Colonic mucosa (tissue), 4 donors: ENCODE results near the gene SIGLEC9. TPM values are rescaled to one million over a fixed set of nuclear protein-coding genes. Genes with fewer than 3 reads are reported as not detected.

Source experiments
- DNase-seq: peaks from one replicate; pipeline ENCODE4 v3.0.0-alpha.2; 2020
- H3K27ac ChIP-seq: fragments of 200-600 bp; one replicate; pipeline ENCODE4 v1.8.0; 2021
- H3K27me3 ChIP-seq: fragments of 200-600 bp; one replicate; pipeline ENCODE4 v1.8.0; 2021
- H3K36me3 ChIP-seq: fragments of 200-600 bp; one replicate; pipeline ENCODE4 v1.8.0; 2021
- H3K4me1 ChIP-seq: fragments of 200-600 bp; one replicate; pipeline ENCODE4 v1.8.0; 2021; ENCODE audit warnings: mild to moderate bottlenecking
- H3K4me3 ChIP-seq: fragments of 200-600 bp; one replicate; pipeline ENCODE4 v1.8.0; 2021
- H3K9ac ChIP-seq, 2 donors: one replicate each; pipeline ENCODE4 v1.7.0; 2013; ENCODE audit warnings: control low read depth in 2 of 2, low read depth in 2 of 2, low read length in 2 of 2
- H3K9me3 ChIP-seq: fragments of 200-600 bp; one replicate; pipeline ENCODE4 v1.8.0; 2021
- CTCF ChIP-seq: fragments of 200-600 bp; IDR thresholded peaks from one replicate; pipeline ENCODE4 v1.8.0; 2022; ENCODE audit warnings: antibody characterized with exemption, mild to moderate bottlenecking
- intact Hi-C: fragments of 100-400 bp; cut with DNase I; formaldehyde crosslinking; loops from one replicate; pipeline ENCODE4 v1.14.1; 2022
- total RNA-seq, 2 donors: library from RNA; stranded (reverse); fragmentation: NEBNext Ultra II Directional in 1 of 2; extraction: Animal tissue kit (Norgen Biotek cat#: 25700) in 1 of 2; gene quantifications; one replicate each; pipeline ENCODE4 v1.2.1, GENCODE V29; 2021
- donor health status: healthy.
- donor health status: DM: no; HTN: no; CAD: no.
- donor health status: DM: no; HTN: no; CAD: no.

SIGLEC9 gene
- 1 to 10 TPM in 1 of 2 donors, under 1 TPM in 1; 0.86 to 1.7 TPM for total RNA-seq

GRCh38 chr19:51124729-51125128 lies at the start of gene SIGLEC9:
SIGLEC9 (plus strand) TSS chr19:51124906; CDS start chr19:51124975, 69 bp downstream.
- H3K27ac ChIP-seq = no peak within 1 kb of the TSS
- DNase-seq = no peak
- H3K27me3 ChIP-seq = no peaks in the 10 kb centered on the region
- peak within 1 kb of the TSS; percentile 9 for H3K4me3 ChIP-seq
- no peak within 1 kb of the TSS for H3K9ac ChIP-seq
- intact Hi-C loops = no loop called here
- H3K4me1 ChIP-seq = no peaks in the 10 kb centered on the region
- no peaks in the 10 kb centered on the region for H3K9me3 ChIP-seq
- H3K36me3 ChIP-seq = no peaks in the 10 kb centered on the region
- no peak for TF ChIP-seq CTCF

- no peak overlapping the region for H3K4me3 ChIP-seq
- intact Hi-C loops = no loop called here
- no peak for DNase-seq
Measured at GRCh38 chr19:51075998-51076397, 48.7 kb upstream of the SIGLEC9 start.

GRCh38 chr19:51076631-51077213 lies 48.0 kb upstream of the SIGLEC9 start:
- H3K27me3 ChIP-seq = peaks cover 8% of the 10 kb centered on the region
- H3K9me3 ChIP-seq = peaks cover 3% of the 10 kb centered on the region
- DNase-seq = no peak
- TF ChIP-seq CTCF = no peak
- no peaks in the 10 kb centered on the region for H3K36me3 ChIP-seq
- no peak overlapping the region for H3K4me3 ChIP-seq
- intact Hi-C loops = no loop called here
- H3K9ac ChIP-seq = no peak overlapping the region
- H3K4me1 ChIP-seq = no peaks in the 10 kb centered on the region
- H3K27ac ChIP-seq = no peak overlapping the region

More at GRCh38 chr19:51075998-51076397, 48.7 kb upstream of the SIGLEC9 start:
- no peak overlapping the region for H3K9ac ChIP-seq
- peaks cover 3% of the 10 kb centered on the region for H3K9me3 ChIP-seq
- peaks cover 8% of the 10 kb centered on the region for H3K27me3 ChIP-seq
- H3K27ac ChIP-seq = no peak overlapping the region
- H3K4me1 ChIP-seq = no peaks in the 10 kb centered on the region
- TF ChIP-seq CTCF = no peak
- no peaks in the 10 kb centered on the region for H3K36me3 ChIP-seq

- intact Hi-C loops = no loop called here
- no peaks in the 10 kb centered on the region for H3K4me1 ChIP-seq
- H3K9ac ChIP-seq = no peak overlapping the region
- H3K27me3 ChIP-seq = peaks cover 8% of the 10 kb centered on the region
- H3K9me3 ChIP-seq = peaks cover 3% of the 10 kb centered on the region
- no peak for TF ChIP-seq CTCF
- no peak overlapping the region for H3K4me3 ChIP-seq
- no peaks in the 10 kb centered on the region for H3K36me3 ChIP-seq
- no peak for DNase-seq
- H3K27ac ChIP-seq = no peak overlapping the region
Measured at GRCh38 chr19:51078104-51078503, 46.6 kb upstream of the SIGLEC9 start.

GRCh38 chr19:51078731-51079130 lies 46.0 kb upstream of the SIGLEC9 start:
- H3K9ac ChIP-seq = no peak overlapping the region
- no peaks in the 10 kb centered on the region for H3K36me3 ChIP-seq
- H3K27me3 ChIP-seq = peaks cover 2% of the 10 kb centered on the region
- H3K27ac ChIP-seq = no peak overlapping the region
- no peak for DNase-seq
- TF ChIP-seq CTCF = no peak
- intact Hi-C loops = no loop called here
- H3K9me3 ChIP-seq = peaks cover 3% of the 10 kb centered on the region
- H3K4me3 ChIP-seq = no peak overlapping the region
- no peaks in the 10 kb centered on the region for H3K4me1 ChIP-seq
